ENCODE measurements around the gene ATP8A1. TPM values are rescaled to one million over a fixed set of nuclear protein-coding genes. Genes with fewer than 3 reads are reported as not detected.
A peak's percentile ranks its signal among the peaks of the same experiment; 100 is the strongest.

ATP8A1 gene
- polyA plus RNA-seq, 4 donors: 27.0 to 34.6 (median 27.6) TPM

- no peak for DNase-seq (ENCODE audit: low read depth in 4 of 4, low spot score in 2 of 4)
Observed at GRCh38 chr4:42578187-42578586, 78.7 kb downstream of the ATP8A1 start.

DNA sequence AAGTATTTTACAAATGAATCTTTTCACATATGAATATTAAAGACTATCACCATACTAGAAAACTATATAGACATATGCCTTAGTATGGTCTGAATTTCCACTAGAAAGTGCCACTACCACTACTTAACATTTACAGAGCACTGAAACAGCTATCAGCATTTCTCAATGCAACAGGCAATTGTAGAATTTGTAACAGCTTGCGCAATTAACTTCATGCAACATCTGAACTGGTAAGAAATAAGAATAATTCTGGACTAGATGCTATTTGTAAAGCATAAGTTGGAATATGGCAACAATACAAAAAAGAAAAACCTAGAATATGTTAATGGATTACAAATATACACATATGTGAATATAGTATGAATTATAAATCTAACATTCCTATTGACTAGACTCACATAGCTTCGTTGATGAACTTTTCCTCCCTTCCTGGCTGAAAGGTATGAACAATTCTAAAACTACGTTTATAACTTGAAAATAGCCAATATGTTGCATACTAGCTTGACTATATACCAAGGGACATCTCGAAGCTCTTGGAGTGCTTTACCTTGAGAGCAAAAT, 82.0 kb downstream of the ATP8A1 start:
- no peak for DNase-seq (ENCODE audit: low read depth in 4 of 4, low spot score in 2 of 4)

- DNase-seq (ENCODE audit: low read depth in 4 of 4, low spot score in 2 of 4): no peak
Observed at GRCh38 chr4:42573249-42573648, 83.7 kb downstream of the ATP8A1 start.

DNA sequence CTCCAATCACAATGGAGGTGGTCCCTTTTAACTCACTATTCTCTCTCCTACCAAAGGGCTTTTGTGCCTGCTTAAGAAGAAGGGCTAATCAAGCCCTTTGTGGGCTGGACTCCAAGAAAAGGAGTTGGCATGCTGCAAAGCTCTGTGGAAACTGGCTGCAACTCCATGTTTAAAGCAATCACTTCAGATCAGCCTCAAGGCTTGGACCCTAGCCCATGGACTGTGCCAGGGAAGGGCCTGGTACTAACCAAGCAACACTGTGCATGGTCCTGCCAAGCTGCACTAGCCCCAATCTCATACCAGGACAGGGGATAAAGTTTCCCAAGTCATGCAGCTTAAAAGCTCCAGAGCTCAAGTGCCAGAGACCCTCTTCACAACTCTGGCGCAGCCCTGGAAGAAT, 86.7 kb downstream of the ATP8A1 start:
- DNase-seq (ENCODE audit: low read depth in 4 of 4, low spot score in 2 of 4): no peak

- peak; percentile 3 to 71 (median 34) for DNase-seq (ENCODE audit: low read depth in 4 of 4, low spot score in 2 of 4)
Observed at GRCh38 chr4:42568610-42569207, 88.2 kb downstream of the ATP8A1 start.

DNA sequence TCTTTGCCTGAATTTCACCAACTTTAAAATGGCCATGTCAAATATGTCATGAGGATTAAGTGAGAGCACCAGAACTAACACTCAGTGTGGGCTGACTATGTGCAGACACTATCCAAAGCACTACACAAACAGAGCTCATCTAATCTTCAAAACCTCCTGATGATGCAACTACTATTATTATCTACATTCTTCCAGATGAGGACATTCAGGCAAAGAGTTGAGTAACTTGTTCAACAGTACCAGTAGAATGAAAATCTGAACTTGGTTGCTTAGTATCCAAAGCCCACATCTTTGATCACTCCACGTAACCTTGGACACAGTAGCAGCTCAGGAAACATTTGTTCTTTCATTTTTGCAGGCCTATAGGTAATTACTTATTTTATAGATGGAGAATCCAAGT, 90.1 kb downstream of the ATP8A1 start:
- DNase-seq (ENCODE audit: low read depth in 4 of 4, low spot score in 2 of 4): no peak

GRCh38 chr4:42562016-42562415, 94.9 kb downstream of the ATP8A1 start:
- no peak for DNase-seq (ENCODE audit: low read depth in 4 of 4, low spot score in 2 of 4)

DNA sequence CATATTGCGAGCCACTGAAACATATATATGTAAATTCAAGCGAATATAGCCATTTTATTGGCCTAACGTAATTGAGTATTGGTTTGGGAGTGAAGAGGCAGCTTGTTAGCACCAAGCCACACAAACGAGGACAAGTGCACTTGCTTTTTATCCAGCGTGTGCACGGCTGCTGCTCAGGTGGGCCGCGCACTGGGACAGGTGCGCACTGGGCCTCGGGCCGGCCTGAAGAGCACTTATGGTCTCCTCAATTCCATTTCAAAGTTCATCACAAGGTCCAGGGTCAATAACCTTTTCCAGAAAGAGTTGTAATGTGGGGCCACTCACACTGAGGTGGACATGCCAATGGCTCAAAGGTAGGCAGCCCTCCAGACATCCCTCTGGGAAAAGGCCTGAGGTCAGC, 95.9 kb downstream of the ATP8A1 start:
- no peak for DNase-seq (ENCODE audit: low read depth in 4 of 4, low spot score in 2 of 4)

GRCh38 chr4:42560467-42560861, 96.4 kb downstream of the ATP8A1 start:
- no peak for DNase-seq (ENCODE audit: low read depth in 4 of 4, low spot score in 2 of 4)

GRCh38 chr4:42558156-42558555, 98.7 kb downstream of the ATP8A1 start:
- no peak for DNase-seq (ENCODE audit: low read depth in 4 of 4, low spot score in 2 of 4)

- no peak for DNase-seq (ENCODE audit: low read depth in 4 of 4, low spot score in 2 of 4)
Observed at GRCh38 chr4:42555828-42556227, 101.1 kb downstream of the ATP8A1 start.

DNA sequence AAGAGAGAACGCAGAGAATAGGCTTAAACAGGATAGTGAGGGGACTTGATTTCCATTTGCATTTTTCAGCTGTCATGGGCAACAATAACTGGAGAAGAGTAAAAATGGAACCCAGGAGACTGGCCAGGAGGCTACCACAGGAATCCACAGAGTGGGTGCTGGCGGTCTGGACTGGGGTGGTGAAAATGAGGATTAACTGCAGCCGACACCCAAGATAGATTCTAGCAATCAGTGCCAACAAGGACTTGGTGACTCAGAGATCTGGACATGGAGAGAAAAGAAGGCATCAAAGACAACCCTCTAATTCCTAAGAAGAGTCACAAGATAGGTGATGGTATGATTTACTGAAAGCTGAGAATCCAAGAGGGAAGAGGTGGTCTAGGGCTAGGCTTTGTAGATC, 102.8 kb downstream of the ATP8A1 start:
- DNase-seq (ENCODE audit: low read depth in 4 of 4, low spot score in 2 of 4): no peak

DNA sequence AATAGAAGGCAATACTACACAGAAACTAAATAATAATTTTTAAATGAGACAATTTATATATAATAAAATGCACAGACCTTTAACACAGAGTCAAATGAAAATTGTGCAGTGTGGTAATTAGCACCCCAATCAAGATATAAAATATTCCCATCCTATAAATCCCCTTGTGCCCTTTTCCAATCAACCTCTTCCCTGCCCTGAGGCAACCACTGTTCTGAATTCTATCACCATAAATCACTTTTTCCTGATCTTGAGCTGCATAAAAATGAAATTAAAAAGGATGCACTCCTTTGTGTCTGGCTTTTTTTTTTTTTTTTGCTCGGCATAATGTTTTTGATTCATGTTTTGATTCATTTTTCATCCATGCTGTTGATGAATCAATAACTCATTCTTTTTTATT, 107.0 kb downstream of the ATP8A1 start:
- DNase-seq (ENCODE audit: low read depth in 4 of 4, low spot score in 2 of 4): no peak

DNA sequence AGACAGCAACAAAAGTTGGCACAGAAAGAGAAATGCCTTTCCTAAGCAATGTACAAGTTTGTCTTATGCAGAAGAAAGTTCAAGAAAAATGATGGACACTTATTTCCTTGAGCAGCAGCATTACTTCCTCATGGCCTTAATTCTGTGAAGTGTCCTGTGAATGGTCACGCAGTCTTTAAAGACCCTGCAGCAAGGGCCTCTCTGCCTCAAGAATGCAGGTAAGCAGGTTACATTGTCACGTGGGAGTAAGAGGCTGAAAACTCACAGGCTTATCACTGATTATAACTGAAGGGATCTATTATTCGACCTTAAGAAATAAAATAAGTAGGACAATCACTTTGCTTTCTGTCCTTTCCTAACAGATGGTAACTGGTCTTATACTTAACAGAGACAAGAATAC, 109.1 kb downstream of the ATP8A1 start:
- DNase-seq (ENCODE audit: low read depth in 4 of 4, low spot score in 2 of 4): no peak

DNA sequence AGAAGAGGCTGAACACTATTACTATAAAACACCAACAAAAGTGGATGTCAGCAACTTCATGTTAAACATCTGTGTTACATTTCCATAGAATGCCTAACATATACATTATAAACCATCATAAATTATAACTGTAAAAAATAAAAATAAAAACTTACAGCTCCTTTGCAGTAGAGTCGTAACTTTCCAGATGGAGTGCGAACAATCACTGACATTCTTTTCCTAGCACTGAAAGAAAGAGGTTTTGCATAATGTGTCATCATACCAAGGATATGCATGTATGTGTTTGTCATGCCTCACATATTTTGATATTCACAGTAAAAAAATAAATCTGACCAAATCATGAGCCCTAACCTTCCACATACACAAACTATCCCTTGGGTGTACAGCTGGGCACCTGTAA, 113.1 kb downstream of the ATP8A1 start:
- DNase-seq (ENCODE audit: low read depth in 4 of 4, low spot score in 2 of 4): no peak

DNA sequence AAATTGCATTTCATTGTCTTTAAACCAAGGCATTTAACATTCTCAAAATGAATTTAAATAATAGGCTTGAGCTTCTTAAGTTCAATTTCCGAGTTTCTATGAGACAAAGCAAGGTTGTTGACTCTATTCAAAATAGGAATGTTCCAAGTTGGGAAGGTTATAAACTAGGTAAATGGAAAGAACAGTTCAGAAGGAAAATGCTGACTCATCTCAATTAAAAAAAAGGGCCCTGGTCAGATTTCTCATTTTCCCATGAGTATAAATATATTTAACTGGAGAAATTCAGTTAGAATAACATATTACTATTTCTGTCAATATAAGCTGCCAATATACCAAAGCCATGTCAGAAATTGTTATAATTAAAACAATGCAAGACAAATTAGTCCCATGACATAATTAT, 113.8 kb downstream of the ATP8A1 start:
- DNase-seq (ENCODE audit: low read depth in 4 of 4, low spot score in 2 of 4): no peak

DNA sequence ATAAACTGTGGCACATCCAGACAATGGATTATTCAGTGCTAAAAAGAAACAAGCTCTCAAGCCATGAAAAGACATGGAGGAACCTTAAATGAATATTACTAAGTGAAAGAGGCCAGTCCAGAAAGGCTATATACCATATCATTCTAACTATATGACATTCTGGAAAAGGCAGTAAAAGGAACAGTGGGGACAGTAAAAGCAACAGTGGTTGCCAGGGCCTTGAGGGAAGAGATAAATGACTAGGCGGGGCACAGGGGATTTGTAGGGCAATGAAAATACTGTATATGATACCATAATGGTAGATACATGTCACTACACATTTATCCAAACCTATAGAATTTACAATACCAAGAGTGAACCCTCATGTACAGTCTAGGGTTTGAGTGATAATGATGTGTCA, 115.3 kb downstream of the ATP8A1 start:
- no peak for DNase-seq (ENCODE audit: low read depth in 4 of 4, low spot score in 2 of 4)

GRCh38 chr4:42533042-42533441, 123.9 kb downstream of the ATP8A1 start:
- no peak for DNase-seq (ENCODE audit: low read depth in 4 of 4, low spot score in 2 of 4)

GRCh38 chr4:42531341-42532030, 125.4 kb downstream of the ATP8A1 start:
- DNase-seq (ENCODE audit: low read depth in 4 of 4, low spot score in 2 of 4): no peak

DNA sequence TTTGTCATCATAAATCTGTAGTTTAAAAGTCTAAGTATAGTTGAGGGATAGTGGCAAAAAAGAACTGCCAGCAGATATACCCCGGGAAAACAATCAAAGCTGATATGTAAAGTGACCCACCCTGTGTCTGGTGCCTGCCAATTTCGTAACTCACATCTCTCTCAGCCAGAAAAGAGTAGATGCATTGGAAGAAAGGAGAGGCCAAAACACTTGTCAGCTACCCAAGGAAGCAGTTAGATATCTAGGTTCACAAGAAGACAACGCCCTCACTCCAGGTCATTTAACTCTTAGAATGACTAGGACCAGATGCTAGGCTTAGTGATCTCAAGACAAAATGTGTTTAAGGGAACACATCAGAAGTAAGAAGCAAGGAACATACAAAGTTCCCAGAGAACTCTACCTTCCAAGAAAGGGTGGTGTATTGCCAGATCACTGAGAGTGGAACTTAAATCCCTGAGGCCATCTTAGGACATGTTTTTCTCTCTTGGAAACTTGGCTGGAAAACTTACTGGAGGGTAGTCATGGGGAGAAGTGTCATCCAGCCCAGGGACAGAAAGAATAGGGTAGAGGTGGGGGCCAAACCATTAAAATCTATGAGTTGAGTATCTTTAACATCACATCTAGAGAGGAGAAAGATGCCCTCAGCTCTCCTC, 133.7 kb downstream of the ATP8A1 start:
- no peak for DNase-seq (ENCODE audit: low read depth in 4 of 4, low spot score in 2 of 4)

DNA sequence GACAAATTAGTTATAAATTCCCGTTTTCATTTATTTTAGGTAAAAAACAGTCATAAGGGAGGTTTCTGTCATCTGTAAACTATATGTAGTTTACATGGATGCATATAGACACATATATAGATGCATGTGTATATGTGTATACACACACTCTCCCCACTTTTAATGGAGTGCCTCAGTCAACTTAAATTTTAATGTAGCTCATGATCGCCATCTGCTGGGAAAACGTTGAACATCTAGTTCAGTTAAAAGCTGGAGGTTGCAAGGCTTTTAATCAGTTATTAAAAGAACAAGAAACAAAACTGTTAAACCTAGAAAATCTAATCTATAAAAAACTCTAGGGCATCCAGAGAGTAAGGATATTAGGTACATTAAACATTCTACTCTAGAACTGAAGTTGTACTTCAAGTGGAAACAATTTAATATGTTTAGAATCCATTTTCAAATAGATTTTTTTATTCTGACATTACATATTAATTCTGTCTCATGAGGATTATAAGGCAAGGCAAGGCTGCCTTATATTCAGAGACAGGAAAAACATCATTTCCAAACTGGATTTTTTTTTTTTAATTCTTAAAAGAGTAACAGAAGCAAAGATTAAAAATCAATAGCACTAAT, 137.0 kb downstream of the ATP8A1 start:
- peak; percentile 31 to 63 (median 50) for DNase-seq (ENCODE audit: low read depth in 4 of 4, low spot score in 2 of 4)
